SK-N-SH treated with all-trans-retinoic acid at 6 μM for 48 hours (cell line): ENCODE data around the gene AFDN.

Experiments used
- GLIS3 ChIP-seq: fragments of 250-450 bp; sonication (Bioruptor Pico); IDR thresholded peaks from 2 replicates; pipeline ENCODE4 v1.5.0; 2020; ENCODE audit warnings: mild to moderate bottlenecking, moderate library complexity
- RARB ChIP-seq: fragments of 250-450 bp; sonication (Bioruptor Pico); IDR thresholded peaks from 2 replicates; pipeline ENCODE4 v1.8.0; 2021; ENCODE audit warnings: mild to moderate bottlenecking, moderate library complexity
- TF ChIP-seq, protein P1 (sequence below): fragments of 250-450 bp; sonication (Bioruptor Pico); IDR thresholded peaks from 2 replicates; pipeline ENCODE4 v1.5.0; 2020; ENCODE audit warnings: mild to moderate bottlenecking, moderate library complexity
- TF ChIP-seq, protein P2 (sequence below): fragments of 250-450 bp; sonication (Bioruptor Pico); IDR thresholded peaks from 2 replicates; pipeline ENCODE4 v1.8.0; 2021; ENCODE audit warnings: low read depth, mild to moderate bottlenecking, moderate library complexity, borderline replicate concordance

DNA sequence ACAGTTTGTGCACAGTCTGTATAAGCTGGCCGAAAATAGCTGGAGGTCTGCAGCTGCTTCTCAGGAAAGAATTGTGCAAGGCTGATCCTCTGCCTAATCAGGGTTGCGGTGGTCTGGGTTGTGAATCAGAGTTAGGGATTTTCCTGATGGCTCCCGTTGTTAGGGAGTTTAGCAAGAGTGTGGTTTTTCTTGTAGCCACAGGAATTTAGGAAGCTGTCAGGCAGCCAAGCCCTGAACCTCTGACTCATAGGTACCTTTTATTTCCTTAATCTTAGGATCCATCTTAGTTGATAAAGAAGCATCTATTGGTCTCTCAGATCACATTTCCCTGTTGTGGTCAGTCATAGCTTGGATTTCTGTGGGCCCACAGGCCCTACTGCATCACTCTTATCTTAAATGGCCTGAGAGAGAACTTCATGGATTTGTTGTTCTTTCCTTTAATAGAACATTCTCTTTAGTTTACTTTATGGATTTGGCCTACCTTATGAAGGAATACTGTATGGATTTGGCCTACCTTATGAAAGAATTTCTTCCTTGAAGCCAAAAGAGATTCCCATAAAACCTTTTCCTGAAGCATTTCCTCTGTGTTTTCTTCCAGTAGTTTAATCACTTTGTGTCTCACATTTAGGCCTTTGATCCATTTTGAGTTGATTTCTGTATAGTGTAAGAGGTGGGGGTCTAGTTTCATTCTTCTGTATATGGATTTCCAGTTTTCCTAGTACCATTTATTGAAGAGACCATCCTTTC is 181.1 kb downstream of the AFDN start:
- TF ChIP-seq, protein P1, sequence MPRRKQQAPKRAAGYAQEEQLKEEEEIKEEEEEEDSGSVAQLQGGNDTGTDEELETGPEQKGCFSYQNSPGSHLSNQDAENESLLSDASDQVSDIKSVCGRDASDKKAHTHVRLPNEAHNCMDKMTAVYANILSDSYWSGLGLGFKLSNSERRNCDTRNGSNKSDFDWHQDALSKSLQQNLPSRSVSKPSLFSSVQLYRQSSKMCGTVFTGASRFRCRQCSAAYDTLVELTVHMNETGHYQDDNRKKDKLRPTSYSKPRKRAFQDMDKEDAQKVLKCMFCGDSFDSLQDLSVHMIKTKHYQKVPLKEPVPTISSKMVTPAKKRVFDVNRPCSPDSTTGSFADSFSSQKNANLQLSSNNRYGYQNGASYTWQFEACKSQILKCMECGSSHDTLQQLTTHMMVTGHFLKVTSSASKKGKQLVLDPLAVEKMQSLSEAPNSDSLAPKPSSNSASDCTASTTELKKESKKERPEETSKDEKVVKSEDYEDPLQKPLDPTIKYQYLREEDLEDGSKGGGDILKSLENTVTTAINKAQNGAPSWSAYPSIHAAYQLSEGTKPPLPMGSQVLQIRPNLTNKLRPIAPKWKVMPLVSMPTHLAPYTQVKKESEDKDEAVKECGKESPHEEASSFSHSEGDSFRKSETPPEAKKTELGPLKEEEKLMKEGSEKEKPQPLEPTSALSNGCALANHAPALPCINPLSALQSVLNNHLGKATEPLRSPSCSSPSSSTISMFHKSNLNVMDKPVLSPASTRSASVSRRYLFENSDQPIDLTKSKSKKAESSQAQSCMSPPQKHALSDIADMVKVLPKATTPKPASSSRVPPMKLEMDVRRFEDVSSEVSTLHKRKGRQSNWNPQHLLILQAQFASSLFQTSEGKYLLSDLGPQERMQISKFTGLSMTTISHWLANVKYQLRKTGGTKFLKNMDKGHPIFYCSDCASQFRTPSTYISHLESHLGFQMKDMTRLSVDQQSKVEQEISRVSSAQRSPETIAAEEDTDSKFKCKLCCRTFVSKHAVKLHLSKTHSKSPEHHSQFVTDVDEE (CRISPR knock-in tag) = no peak
- TF ChIP-seq, protein P2, sequence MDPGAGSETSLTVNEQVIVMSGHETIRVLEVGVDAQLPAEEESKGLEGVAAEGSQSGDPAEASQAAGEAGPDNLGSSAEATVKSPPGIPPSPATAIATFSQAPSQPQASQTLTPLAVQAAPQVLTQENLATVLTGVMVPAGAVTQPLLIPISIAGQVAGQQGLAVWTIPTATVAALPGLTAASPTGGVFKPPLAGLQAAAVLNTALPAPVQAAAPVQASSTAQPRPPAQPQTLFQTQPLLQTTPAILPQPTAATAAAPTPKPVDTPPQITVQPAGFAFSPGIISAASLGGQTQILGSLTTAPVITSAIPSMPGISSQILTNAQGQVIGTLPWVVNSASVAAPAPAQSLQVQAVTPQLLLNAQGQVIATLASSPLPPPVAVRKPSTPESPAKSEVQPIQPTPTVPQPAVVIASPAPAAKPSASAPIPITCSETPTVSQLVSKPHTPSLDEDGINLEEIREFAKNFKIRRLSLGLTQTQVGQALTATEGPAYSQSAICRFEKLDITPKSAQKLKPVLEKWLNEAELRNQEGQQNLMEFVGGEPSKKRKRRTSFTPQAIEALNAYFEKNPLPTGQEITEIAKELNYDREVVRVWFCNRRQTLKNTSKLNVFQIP (CRISPR knock-in tag) = no peak
- TF ChIP-seq RARB (CRISPR knock-in tag) = no peak
- TF ChIP-seq GLIS3 (CRISPR knock-in tag) = no peak
